Measurements from ENCODE around the gene HIRA.

- TF ChIP-seq, protein P1, sequence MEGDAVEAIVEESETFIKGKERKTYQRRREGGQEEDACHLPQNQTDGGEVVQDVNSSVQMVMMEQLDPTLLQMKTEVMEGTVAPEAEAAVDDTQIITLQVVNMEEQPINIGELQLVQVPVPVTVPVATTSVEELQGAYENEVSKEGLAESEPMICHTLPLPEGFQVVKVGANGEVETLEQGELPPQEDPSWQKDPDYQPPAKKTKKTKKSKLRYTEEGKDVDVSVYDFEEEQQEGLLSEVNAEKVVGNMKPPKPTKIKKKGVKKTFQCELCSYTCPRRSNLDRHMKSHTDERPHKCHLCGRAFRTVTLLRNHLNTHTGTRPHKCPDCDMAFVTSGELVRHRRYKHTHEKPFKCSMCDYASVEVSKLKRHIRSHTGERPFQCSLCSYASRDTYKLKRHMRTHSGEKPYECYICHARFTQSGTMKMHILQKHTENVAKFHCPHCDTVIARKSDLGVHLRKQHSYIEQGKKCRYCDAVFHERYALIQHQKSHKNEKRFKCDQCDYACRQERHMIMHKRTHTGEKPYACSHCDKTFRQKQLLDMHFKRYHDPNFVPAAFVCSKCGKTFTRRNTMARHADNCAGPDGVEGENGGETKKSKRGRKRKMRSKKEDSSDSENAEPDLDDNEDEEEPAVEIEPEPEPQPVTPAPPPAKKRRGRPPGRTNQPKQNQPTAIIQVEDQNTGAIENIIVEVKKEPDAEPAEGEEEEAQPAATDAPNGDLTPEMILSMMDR (IDR thresholded peaks at IDR 0.05; ENCODE audit: low read length): no peak
- TF ChIP-seq EZH2 (optimal IDR thresholded peaks at IDR 0.05; ENCODE audit: low read depth, low read length): no peak
Observed at GRCh38 chr22:19469421-19469820, 37.9 kb upstream of the HIRA start.
